ENCODE measurements around the gene GALNT6.

DNA sequence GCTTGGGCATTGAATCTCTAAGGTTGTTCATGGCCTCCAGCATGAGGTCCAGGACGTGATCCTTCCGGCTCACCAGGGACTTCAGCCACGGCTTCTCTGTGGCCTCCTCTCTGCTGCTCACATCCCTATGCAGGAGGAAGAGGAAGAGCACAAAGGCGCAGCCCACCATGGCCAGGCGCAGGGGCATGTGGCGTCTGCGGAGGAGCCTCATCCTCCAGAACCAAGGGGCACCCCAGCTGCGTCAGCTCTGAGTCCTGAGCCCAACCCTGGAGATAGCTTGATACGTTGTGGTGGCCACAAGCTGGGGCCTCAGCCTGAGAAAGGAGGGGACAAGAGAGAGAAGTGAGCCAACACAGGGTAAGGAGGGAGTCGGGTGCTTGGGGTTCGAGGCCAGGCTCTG lies 11.6 kb downstream of the GALNT6 start:
- TF ChIP-seq CTCF (conservative IDR thresholded peaks at IDR 0.05; ENCODE audit: low read depth, low read length) (no peak), EZH2 (IDR thresholded peaks at IDR 0.05; ENCODE audit: low read length, unreplicated experiment) (no peak)

All from PC-3 (cell line).